GM21786 (cell line): ENCODE measurements around the gene KIAA1671.

Experiments used
- ATAC-seq: cut with Tn5 transposase; IDR thresholded peaks from one replicate; pipeline ENCODE4 v1.9.1; 2021; ENCODE audit not compliant: unreplicated experiment

Gene KIAA1671

GRCh38 chr22:25013607-25014006, 61.1 kb downstream of the KIAA1671 start:
- no peak for ATAC-seq

DNA sequence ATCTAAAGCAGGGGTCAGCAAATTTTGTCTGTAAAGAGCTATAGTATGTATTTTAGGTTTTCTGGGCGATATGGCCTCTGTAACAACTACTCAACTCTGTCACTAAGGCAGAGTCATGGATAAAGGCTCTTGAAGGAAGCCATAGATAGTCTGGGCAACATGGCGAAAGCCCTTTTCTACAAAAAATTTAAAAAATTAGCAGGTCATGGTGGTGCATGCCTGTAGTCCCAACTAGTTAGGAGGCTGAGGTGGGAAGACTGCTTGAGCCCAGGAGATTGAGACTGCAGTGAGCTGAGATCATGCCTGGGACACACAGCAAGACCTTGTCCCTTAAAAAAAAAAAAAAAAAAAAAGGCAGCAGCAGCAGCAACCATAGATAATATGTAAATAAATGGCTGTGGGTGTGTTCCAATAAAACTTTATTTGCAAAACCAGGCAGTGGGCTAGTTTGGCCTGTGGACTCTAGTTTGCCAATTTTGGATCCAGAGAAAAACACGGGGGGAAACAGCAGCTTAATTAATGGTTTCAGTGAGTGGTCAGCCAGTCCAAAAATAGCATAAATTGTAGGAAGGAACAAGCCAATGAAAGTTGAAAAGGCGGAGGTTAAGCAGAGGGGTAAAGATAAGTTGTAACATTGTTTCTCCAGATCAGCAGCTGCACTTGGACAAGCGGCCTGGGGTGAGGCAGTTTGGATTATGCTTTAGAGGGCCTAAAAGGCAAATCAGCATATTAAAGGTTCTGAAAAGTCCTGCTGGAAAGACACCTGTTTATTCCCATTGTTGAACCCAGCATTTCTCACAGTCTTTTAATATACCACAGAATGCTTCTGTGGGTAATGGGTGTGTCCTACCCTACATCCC, 62.6 kb downstream of the KIAA1671 start:
- ATAC-seq, result no peak

DNA sequence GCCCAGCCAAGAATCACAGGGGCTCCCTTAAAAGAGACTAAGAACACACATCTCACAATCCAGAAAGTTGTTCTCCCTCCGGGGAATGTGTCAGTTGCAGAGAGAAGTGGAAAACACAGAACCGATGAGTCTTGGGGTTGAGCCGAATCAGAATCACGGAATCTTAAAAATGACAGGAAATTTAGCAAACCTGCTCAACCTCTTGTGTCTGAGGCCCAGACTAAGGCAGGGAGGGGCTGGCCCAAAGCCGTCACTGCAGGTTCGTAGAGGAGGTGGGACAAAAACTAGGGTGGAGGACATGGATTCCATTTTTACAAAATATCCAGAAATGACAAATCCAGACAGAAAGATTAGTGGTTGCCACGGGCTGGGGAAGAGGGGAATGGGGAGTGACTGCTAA, 63.8 kb downstream of the KIAA1671 start:
- no peak for ATAC-seq

- ATAC-seq, result no peak
These were observed 65.5 kb downstream of the KIAA1671 start for GRCh38 chr22:25018009-25018408.

DNA sequence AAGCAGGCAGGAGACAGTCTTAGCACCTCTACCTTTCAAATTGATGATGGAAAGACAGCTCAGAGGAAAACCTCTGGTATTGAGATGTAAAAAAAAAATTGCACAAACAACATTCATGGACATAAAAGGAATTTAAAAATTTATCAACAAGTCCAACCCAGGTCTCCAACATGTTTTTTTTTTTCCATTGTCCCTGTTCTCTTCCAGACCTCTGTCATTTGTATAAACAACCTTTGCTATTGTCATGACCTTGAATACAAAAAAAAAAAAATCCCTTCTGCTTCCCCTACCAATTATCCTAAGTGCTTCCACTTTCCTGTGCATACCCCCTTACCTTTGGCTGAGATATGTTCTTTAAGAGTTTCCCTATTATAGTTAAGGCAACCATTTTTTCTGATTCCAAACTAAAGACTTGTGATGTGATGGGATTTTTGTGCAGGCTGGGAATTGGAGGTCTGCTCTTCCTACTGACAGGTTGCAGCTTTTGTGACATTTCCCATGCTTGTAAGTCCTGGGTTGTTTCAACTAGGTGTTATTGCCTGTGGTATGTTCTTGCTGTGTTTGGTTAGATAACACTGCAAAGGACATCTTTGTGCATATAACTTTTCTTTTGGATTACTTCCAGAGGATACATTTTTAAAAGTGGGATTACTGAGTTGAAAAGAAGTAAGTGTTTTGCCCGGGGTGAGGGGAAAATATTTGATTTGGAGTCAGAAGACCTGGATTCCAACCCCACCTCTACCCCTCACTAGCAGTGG, 67.1 kb downstream of the KIAA1671 start:
- ATAC-seq, result no peak

DNA sequence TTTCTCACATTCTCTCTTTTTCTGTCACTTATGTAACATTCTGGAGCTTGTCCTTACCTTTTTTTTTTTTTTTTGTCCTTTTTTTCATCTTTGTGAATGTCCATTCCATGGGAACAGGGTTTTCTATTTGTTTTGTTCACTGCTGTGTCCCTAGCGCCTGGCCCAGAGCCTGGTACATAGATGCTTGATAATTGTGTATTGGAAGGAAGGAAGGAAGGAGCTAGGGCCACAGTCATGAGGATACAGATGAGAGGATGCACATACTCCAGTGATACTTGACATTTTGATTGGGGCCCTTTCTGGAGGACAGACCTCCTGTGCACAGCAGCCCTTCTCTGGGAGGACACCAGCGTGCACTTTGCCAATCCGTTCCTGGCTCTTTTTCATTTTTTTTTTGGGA, 68.9 kb downstream of the KIAA1671 start:
- ATAC-seq, result no peak

DNA sequence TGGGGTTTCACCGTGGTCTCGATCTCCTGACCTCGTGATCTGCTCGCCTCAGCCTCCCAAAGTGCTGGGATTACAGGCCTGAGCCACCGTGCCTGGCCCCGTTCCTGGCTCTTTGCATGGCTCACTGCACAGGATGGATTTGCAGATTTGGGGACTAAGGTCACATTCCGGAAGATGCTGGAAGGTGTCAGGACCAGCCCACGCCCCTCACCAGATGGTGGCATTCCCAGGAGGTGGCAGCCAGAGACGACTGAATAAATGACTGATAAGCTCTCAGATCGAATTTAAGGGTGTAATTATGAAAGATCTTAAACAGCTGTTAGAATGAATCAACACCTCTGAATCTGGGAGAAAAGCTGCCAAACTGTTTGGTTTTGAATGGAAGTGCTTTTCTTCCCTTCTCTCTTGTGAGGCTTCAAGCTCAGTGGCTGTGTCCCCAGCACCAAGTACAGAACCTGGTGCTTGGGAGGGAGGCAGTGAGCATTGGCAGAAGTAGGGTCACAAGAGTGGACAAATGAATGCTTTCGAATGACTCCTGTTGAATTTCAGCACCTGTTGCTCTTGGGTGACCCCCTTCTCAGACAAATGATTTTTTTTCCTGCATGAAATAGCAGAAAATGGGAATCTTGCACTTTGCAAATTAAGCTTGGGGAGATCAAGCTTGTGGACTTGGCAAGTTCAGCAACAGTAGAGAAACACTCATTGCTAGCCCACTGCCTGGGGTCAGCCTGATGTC, 69.6 kb downstream of the KIAA1671 start:
- no peak for ATAC-seq

GRCh38 chr22:25023879-25024278, 71.4 kb downstream of the KIAA1671 start:
- no peak for ATAC-seq

DNA sequence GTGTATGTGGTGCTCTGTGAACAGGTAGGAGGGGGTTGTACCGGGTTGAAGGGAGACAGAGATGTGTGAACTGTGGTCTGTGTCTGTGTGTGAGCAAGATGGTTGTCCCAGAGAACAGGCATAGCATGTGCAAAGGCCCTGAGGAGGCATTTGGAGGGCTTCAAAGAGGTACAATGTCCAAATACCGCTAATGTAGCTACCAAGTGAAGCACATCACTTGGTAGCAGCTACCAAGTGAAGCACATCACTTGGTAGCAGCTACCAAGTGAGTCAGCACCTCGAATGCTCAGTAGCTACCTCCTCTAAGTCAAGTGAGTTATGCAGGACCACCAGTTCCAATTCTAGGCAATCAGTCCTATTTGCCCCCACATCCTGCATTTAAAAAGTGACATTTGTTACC, 72.4 kb downstream of the KIAA1671 start:
- no peak for ATAC-seq

GRCh38 chr22:25025491-25026400, 73.2 kb downstream of the KIAA1671 start:
- ATAC-seq, result no peak

DNA sequence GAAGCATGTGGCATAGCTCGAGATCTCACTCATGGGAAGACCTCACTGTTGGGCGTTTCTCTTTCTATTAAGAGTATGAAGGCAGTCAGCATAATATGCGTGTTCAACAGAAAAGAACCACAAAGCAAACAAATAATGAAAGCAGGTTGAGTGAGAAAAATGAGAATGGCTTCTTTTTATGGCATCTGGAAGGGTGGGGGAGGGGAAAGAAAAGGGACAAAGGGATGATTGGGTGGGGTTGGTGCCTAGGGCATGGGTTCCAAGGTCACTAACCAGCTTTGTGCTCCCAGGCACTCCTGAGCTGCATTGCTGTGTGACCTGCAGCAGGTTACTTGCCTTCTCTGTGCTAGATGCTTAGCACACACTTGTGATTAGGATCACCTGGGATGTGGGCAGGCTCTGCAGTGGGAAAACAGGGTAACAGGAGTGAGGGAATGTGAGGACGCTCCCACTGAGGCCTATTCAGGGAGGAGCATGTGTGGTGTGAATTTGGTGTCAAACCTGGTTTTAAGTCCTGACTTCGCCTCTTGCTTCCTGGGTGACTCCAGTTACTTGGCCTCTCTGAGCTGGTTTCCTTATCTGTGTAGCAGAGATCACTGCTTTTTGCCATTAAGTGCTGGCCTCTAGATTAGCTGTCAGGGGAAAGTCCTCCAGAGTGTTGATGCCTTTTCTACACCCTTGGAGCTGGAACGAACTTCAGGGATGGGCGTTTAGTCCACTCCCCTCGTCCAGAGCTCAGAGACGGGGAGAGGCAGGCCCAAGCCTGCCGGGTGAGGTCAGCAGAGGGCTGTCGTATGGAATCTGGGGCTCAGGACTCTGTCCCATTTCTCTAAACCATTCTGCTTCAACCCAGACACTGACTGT, 74.8 kb downstream of the KIAA1671 start:
- ATAC-seq, result no peak

DNA sequence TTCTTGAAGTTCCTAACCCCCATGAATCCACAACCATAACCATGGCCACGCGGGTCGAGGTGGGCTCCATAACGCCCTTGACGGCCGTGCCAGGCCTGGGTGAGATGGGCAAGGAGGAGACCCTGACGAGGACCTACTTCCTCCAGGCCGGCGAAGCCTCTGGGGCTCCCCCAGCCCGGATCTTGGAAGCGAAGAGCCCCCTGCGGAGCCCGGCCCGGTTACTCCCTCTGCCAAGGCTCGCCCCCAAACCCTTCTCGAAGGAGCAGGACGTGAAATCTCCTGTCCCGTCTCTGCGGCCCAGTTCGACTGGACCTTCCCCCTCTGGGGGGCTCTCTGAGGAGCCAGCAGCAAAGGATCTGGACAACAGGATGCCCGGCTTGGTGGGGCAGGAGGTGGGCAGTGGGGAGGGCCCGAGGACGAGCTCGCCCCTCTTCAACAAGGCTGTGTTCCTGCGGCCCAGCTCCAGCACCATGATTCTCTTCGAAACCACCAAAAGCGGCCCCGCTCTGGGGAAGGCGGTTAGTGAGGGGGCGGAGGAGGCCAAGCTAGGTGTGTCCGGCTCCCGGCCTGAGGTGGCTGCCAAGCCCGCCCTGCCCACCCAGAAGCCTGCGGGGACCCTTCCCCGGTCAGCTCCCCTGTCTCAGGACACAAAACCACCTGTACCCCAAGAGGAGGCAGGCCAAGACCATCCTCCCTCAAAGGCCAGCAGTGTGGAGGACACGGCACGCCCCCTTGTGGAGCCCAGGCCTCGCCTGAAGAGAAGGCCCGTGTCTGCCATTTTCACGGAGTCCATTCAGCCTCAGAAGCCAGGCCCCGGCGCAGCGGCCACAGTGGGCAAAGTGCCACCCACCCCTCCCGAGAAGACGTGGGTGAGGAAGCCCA, 75.7 kb downstream of the KIAA1671 start:
- no peak for ATAC-seq

GRCh38 chr22:25028841-25029141, 76.3 kb downstream of the KIAA1671 start:
- no peak for ATAC-seq

GRCh38 chr22:25029181-25029580, 76.7 kb downstream of the KIAA1671 start:
- ATAC-seq, result no peak

- ATAC-seq, result no peak
These were observed 78.1 kb downstream of the KIAA1671 start for GRCh38 chr22:25030636-25031035.

GRCh38 chr22:25032066-25032465, 79.5 kb downstream of the KIAA1671 start:
- no peak for ATAC-seq

DNA sequence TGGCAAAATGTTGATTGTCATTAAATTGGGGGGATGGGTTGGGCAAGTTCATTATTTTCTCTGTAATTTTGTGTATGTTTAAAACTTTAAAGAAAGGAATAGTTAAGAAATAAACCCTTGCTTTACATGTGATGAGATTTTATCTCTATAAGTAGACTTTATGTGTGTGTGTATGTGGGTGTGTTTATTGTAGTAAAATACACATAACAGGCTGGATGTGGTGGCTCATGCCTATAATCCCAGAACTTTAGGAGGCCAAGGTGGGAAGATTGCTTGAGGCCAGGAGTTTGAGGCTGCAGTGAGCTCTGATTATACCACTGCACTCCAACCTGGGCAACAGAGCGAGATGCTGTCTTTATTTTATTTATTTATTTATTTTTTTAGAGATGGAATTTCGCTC, 83.2 kb downstream of the KIAA1671 start:
- no peak for ATAC-seq

- no peak for ATAC-seq
These were observed 85.7 kb downstream of the KIAA1671 start for GRCh38 chr22:25038239-25038638.

GRCh38 chr22:25038771-25039170, 86.3 kb downstream of the KIAA1671 start:
- ATAC-seq, result no peak
